ENCODE results near the gene ADGRB2.

DNA sequence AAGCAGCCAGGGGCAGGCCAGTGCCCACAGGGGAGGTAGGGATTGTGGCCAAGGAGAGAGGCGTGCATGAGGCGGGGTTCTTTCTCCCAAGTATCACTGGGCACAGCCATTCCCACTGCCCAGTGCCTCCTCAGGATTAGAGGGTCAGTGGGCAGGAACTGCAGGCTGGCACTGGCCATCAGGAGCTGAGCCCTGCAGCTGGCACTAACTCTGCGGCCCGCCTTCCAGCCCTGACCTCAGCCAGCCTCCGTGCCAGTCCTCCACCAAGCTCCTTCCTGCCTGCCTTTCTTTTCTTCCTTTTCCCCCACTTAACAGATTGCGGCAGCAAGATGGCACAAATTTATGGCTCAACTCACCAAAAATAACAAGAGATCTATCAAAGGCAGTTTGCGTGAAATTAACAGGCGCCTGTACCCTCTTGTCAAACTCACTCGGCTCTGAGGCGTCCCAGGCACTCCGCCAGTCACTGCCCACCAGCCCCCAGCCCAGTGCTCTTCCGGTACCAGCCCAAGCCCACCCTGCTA is 11.1 kb downstream of the ADGRB2 start:
- TF ChIP-seq CTCF (tag by site-specific recombination; IDR thresholded peaks at IDR 0.05) (no peak), ZNF639 (tag by site-specific recombination; IDR thresholded peaks at IDR 0.05) (no peak), SP2 (tag by site-specific recombination; IDR thresholded peaks at IDR 0.05) (no peak), ZNF549 (tag by site-specific recombination; IDR thresholded peaks at IDR 0.05) (no peak), ZNF146 (tag by site-specific recombination; IDR thresholded peaks at IDR 0.05) (no peak), ZNF571 (tag by site-specific recombination; IDR thresholded peaks at IDR 0.05) (no peak), ZNF121 (tag by site-specific recombination; IDR thresholded peaks at IDR 0.05) (no peak), ZNF239 (tag by site-specific recombination; IDR thresholded peaks at IDR 0.05) (no peak), ZNF785 (tag by site-specific recombination; IDR thresholded peaks at IDR 0.05) (no peak), ZNF530 (tag by site-specific recombination; IDR thresholded peaks at IDR 0.05; ENCODE audit: low read depth) (no peak), ZNF175 (tag by site-specific recombination; IDR thresholded peaks at IDR 0.05) (no peak), ZNF211 (tag by site-specific recombination; IDR thresholded peaks at IDR 0.05; ENCODE audit: low read depth) (no peak)
